HG03060 (cell line): ENCODE results near the gene CELSR2.

Experiments
- ATAC-seq: cut with Tn5 transposase; IDR thresholded peaks from one replicate; pipeline ENCODE4 v1.9.1; 2021; ENCODE audit warnings: low read depth, moderate number of reproducible peaks; ENCODE audit not compliant: unreplicated experiment

Gene CELSR2

GRCh38 chr1:109251277-109252166 lies 2.2 kb downstream of the CELSR2 start:
- no peak for ATAC-seq

GRCh38 chr1:109252167-109252892 lies 3.0 kb downstream of the CELSR2 start:
- no peak for ATAC-seq

- no peak for ATAC-seq
These were observed 3.8 kb downstream of the CELSR2 start for GRCh38 chr1:109252893-109253802.

- ATAC-seq = no peak
These were observed 4.7 kb downstream of the CELSR2 start for GRCh38 chr1:109253803-109254620.

- no peak for ATAC-seq
These were observed 5.3 kb downstream of the CELSR2 start for GRCh38 chr1:109254621-109255096.

GRCh38 chr1:109255097-109255651 lies 5.8 kb downstream of the CELSR2 start:
- no peak for ATAC-seq

- ATAC-seq = no peak
These were observed 6.3 kb downstream of the CELSR2 start for GRCh38 chr1:109255678-109256077.

GRCh38 chr1:109256085-109256484 lies 6.7 kb downstream of the CELSR2 start:
- no peak for ATAC-seq

GRCh38 chr1:109256971-109257681 lies 7.8 kb downstream of the CELSR2 start:
- ATAC-seq = no peak

- ATAC-seq = no peak
These were observed 8.5 kb downstream of the CELSR2 start for GRCh38 chr1:109257682-109258421.

GRCh38 chr1:109258481-109259466 lies 9.4 kb downstream of the CELSR2 start:
- no peak for ATAC-seq

GRCh38 chr1:109259674-109260557 lies 10.6 kb downstream of the CELSR2 start:
- ATAC-seq = no peak

- ATAC-seq = no peak
These were observed 11.7 kb downstream of the CELSR2 start for GRCh38 chr1:109261006-109261405.

GRCh38 chr1:109261578-109261977 lies 12.2 kb downstream of the CELSR2 start:
- ATAC-seq = no peak

GRCh38 chr1:109262231-109263055 lies 13.1 kb downstream of the CELSR2 start:
- no peak for ATAC-seq
